K562 (cell line): ENCODE results near the gene DUSP3. TPM values are rescaled to one million over a fixed set of nuclear protein-coding genes. Genes with fewer than 3 reads are reported as not detected.

ENCODE experiments used
- ATAC-seq: fragments of 200-7000 bp; cut with Tn5 transposase; 3 replicates; pipeline ENCODE4 v1.9.1; 2020; ENCODE audit warnings: moderate library complexity
- BruUV-seq: library from RNA; stranded (reverse); fragments of 400-500 nt; replicated peaks from 2 replicates; lab custom pipeline; 2021; lab: Mats Ljungman, UMichigan
- CTCF ChIA-PET: fragments of 300-600 bp; formaldehyde crosslinking; extraction: SDS; loops from one replicate; lab custom pipeline; 2021; ENCODE audit warnings: low intra/inter-chr PET ratio; lab: Yijun Ruan, JAX
- POLR2A ChIA-PET: fragments of 300-600, 350-650 bp; sonication (Branson Sonifier 250); formaldehyde crosslinking; extraction: SDS; loops from one replicate; lab custom pipeline; 2021; ENCODE audit warnings: antibody characterized with exemption, inconsistent platforms; lab: Yijun Ruan, JAX
- DNase-seq, 4 experiments: peaks; one replicate each; pipeline versions ENCODE4 v3.0.0 to v3.0.0-alpha.2; 2011 to 2018; ENCODE audit warnings: low spot score in 3 of 4, mixed read lengths in 3 of 4; ENCODE audit errors: extremely low read depth in 1 of 4
- FAIRE-seq: peaks from 2 replicates; lab custom pipeline; 2011; peaks lifted over from hg19 to GRCh38; lab: Jason Lieb, UNC
- H2AFZ ChIP-seq: 2 replicates; pipeline ENCODE4 v1.6.0; 2011; ENCODE audit warnings: low read depth, low read length, control low read depth, inconsistent platforms
- H3K27ac ChIP-seq: fragments of 200-600 bp; 3 replicates; pipeline ENCODE4 v1.8.0; 2011; ENCODE audit warnings: low read depth, mild to moderate bottlenecking, control low read depth, inconsistent platforms, low read length, moderate library complexity, mixed read lengths; ENCODE audit errors: extremely low read depth
- H3K27me3 ChIP-seq, 2 experiments: fragments of 300-600 bp in 1 of 2; 2 replicates in 1 of 2; 3 replicates in 1 of 2; pipeline versions ENCODE4 v1.6.0 to v1.8.0; 2011; ENCODE audit warnings: inconsistent platforms in 2 of 2, low read length in 2 of 2, mild to moderate bottlenecking in 1 of 2, mixed read lengths in 1 of 2, moderate library complexity in 1 of 2; ENCODE audit not compliant: control insufficient read depth in 2 of 2, insufficient read depth in 2 of 2
- H3K36me3 ChIP-seq: fragments of 300-600 bp; 3 replicates; pipeline ENCODE4 v1.8.0; 2011; ENCODE audit warnings: mild to moderate bottlenecking, low read length, inconsistent platforms; ENCODE audit not compliant: control insufficient read depth, insufficient read depth
- H3K4me1 ChIP-seq, 2 experiments: fragments of 200-600 bp in 1 of 2; replicated peaks in 1 of 2; 2 replicates in 1 of 2; 3 replicates in 1 of 2; pipeline versions ENCODE4 v1.5.1 to v1.8.0; 2011; ENCODE audit warnings: inconsistent platforms in 2 of 2, low read length in 2 of 2, mild to moderate bottlenecking in 1 of 2, mixed read lengths in 1 of 2, moderate library complexity in 1 of 2; ENCODE audit not compliant: control insufficient read depth in 2 of 2, insufficient read depth in 2 of 2
- H3K4me2 ChIP-seq: 2 replicates; pipeline ENCODE4 v1.6.1; 2011; ENCODE audit warnings: low read length, control low read depth, inconsistent platforms, mixed read lengths; ENCODE audit not compliant: insufficient read depth
- H3K4me3 ChIP-seq: fragments of 200-600 bp; sonication (generic), shearing (Covaris generic); 2 replicates; pipeline ENCODE4 v1.5.1; 2016; ENCODE audit warnings: control low read depth, inconsistent platforms
- H3K79me2 ChIP-seq: fragments of 200-600 bp; 3 replicates; pipeline ENCODE4 v1.8.0; 2011; ENCODE audit warnings: low read length, inconsistent platforms; ENCODE audit not compliant: control insufficient read depth, insufficient read depth
- H3K9ac ChIP-seq, 2 experiments: 2 replicates each; pipeline versions ENCODE4 v1.6.0 to v1.6.1; 2011; ENCODE audit warnings: low read depth in 2 of 2, low read length in 2 of 2, control low read depth in 1 of 2, inconsistent platforms in 1 of 2, mild to moderate bottlenecking in 1 of 2, mixed read lengths in 1 of 2; ENCODE audit not compliant: insufficient read depth in 1 of 2
- H3K9me1 ChIP-seq: one replicate; pipeline ENCODE4 v1.6.0; 2011; ENCODE audit warnings: inconsistent platforms, mild to moderate bottlenecking, low read length, moderate library complexity; ENCODE audit not compliant: control insufficient read depth, insufficient read depth
- H3K9me3 ChIP-seq: replicated peaks from 2 replicates; pipeline ENCODE4 v1.5.1; 2011; ENCODE audit warnings: low read depth, low read length, inconsistent platforms; ENCODE audit not compliant: control insufficient read depth, insufficient read depth
- H4K20me1 ChIP-seq: replicated peaks from 2 replicates; pipeline ENCODE4 v1.6.1; 2011; ENCODE audit warnings: low read length, inconsistent platforms, mixed read lengths; ENCODE audit not compliant: control insufficient read depth, insufficient read depth
- ARID3B ChIP-seq: fragments of 250-450 bp; sonication (Bioruptor Pico); IDR thresholded peaks from 2 replicates; pipeline ENCODE4 v1.4.0; 2020; ENCODE audit warnings: borderline replicate concordance
- BMI1 ChIP-seq: fragments of 150-350 bp; IDR thresholded peaks from 2 replicates; pipeline ENCODE4 v1.6.1; 2014; ENCODE audit warnings: low read length
- CBFB ChIP-seq: sonication (generic); formaldehyde crosslinking; IDR thresholded peaks from 2 replicates; pipeline ENCODE4 v1.4.0; 2020; ENCODE audit warnings: mild to moderate bottlenecking, missing genetic modification reagents
- CREBBP ChIP-seq: IDR thresholded peaks from one replicate; pipeline ENCODE4 v1.6.1; 2012; ENCODE audit warnings: low read depth, mild to moderate bottlenecking, control low read depth, inconsistent platforms, low read length
- EP300 ChIP-seq: IDR thresholded peaks from 2 replicates; pipeline ENCODE4 v1.6.1; 2012; ENCODE audit warnings: low read length, improper control_type of control experiment
- ESRRA ChIP-seq: fragments of 450-650 bp; IDR thresholded peaks from 2 replicates; pipeline ENCODE4 v1.6.1; 2014; ENCODE audit warnings: low read depth, mild to moderate bottlenecking, moderate library complexity, borderline replicate concordance
- GATAD2A ChIP-seq: fragments of 450-650 bp; IDR thresholded peaks from 2 replicates; pipeline ENCODE4 v1.6.1; 2017
- GMEB1 ChIP-seq: fragments of 250-450 bp; sonication (Bioruptor Pico); IDR thresholded peaks from 2 replicates; pipeline ENCODE4 v1.4.0; 2020; ENCODE audit warnings: mild to moderate bottlenecking
- HMBOX1 ChIP-seq: sonication (generic); IDR thresholded peaks from 2 replicates; pipeline ENCODE4 v1.6.1; 2016
- MCM2 ChIP-seq: fragments of 450-650 bp; IDR thresholded peaks from 2 replicates; pipeline ENCODE4 v1.6.1; 2017; ENCODE audit warnings: low read depth, mild to moderate bottlenecking
- SMAD4 ChIP-seq: fragments of 250-450 bp; sonication (Bioruptor Pico); conservative IDR thresholded peaks from 2 replicates; pipeline ENCODE4 v1.8.0; 2021; ENCODE audit warnings: inconsistent platforms, mild to moderate bottlenecking, moderate library complexity
- SMC3 ChIP-seq: conservative IDR thresholded peaks from 2 replicates; pipeline ENCODE4 v1.6.1; 2011; ENCODE audit warnings: low read depth, low read length, improper control_type of control experiment; ENCODE audit not compliant: insufficient read depth
- SNIP1 ChIP-seq: fragments of 450-650 bp; IDR thresholded peaks from 2 replicates; pipeline ENCODE4 v1.7.1; 2017; ENCODE audit warnings: low read depth, mild to moderate bottlenecking
- U2AF1 ChIP-seq: fragments of 200-400 bp; formaldehyde crosslinking; optimal IDR thresholded peaks from 2 replicates; pipeline ENCODE3; 2017; ENCODE audit warnings: mild to moderate bottlenecking, low read depth, low read length, moderate library complexity
- WGBS: fragments of 100-300 bp; shearing (Covaris generic); methylation state at CpG from one replicate; pipeline ENCODE4 v1.1.6; 2016; ENCODE audit warnings: low coverage, mixed read lengths; ENCODE audit not compliant: insufficient coverage; ENCODE audit errors: missing lambda C conversion rate; 5-methylcytosine and 5-hydroxymethylcytosine counted together
- in situ Hi-C: fragments of 300-500 bp; cut with MboI; formaldehyde crosslinking; loops from 4 replicates; pipeline ENCODE4 v1.15.0; 2018; ENCODE audit warnings: inconsistent platforms, mixed read lengths
- intact Hi-C: fragments of 100-400 bp; cut with micrococcal nuclease; formaldehyde crosslinking; loops from 2 replicates; pipeline ENCODE4 v1.14.2; 2022
- polyA plus RNA-seq, 8 experiments: library from polyadenylated mRNA; depleted of rRNA in 4 of 8; stranded (reverse) in 5 of 8; unstranded in 3 of 8; fragments of >200 nt; fragmentation: Nextera tagmentation in 2 of 8; fragmentation: Illumina TruSeq in 1 of 8; extraction: Ambion mirVana in 2 of 8; extraction: Trizol in 1 of 8; gene quantifications; 2 replicates each; pipeline versions ENCODE4 v1.2.1 to v1.2.3, GENCODE V29; 2011 to 2014; ENCODE audit warnings: inconsistent platforms in 1 of 8, missing spikeins in 1 of 8
- total RNA-seq, 7 experiments: library from RNA; depleted of rRNA in 6 of 7; stranded (reverse); fragments of >200 nt in 6 of 7; fragmentation: Illumina TruSeq in 2 of 7; extraction: Trizol in 2 of 7; gene quantifications; 2 replicates each; pipeline versions ENCODE4 v1.2.1 to v1.2.3, GENCODE V29; 2011 to 2021; ENCODE audit warnings: low replicate concordance in 1 of 7
- TF ChIP-seq, protein P1 (sequence below): fragments of 250-450 bp; sonication (Bioruptor Pico); IDR thresholded peaks from 2 replicates; pipeline ENCODE4 v1.5.0; 2021; ENCODE audit warnings: mild to moderate bottlenecking, borderline replicate concordance

DUSP3 gene
- total and polyA plus RNA-seq, 9 of the 15 experiments (the other 6 are each of a cell fraction or from before 2014, with no cell fraction given): 4.1 to 19.8 (median 12.3) TPM

DNA sequence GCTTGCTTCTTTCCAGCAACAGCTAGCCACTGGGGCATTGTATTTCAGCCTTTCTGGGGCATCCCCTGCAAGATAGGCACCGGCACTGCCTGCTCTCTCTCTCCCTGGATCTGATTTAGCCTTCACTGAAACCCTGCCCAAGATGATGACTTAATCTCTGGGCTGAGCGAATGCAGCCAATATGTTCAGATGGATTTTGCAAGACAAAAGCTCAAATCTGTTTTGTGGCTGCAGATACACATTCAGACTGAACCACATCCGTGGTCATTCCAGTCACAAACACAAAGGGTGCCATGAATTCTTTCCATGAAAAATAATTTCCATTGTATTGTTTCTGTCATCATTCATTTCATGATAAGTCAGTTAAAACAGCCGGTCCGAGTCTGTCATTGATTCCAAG is 44.4 kb downstream of the DUSP3 start:
- no TSS peak for BruUV-seq
- no peak for ATAC-seq
- Histone ChIP-seq H3K79me2 (no peaks in the 10 kb centered on the region), H3K27me3 (peaks cover 7 to 10% of the 10 kb centered on the region in 2 experiments; a peak in 4 of 5 replicates), H2AFZ (no peak overlapping the region), H3K36me3 (no peaks in the 10 kb centered on the region), H3K4me1 (no peaks in the 10 kb centered on the region), H4K20me1 (no peaks in the 10 kb centered on the region), H3K9ac (no peak overlapping the region), H3K9me1 (peaks cover 2% of the 10 kb centered on the region), H3K9me3 (no peaks in the 10 kb centered on the region), H3K4me2 (no peak overlapping the region), H3K27ac (no peak overlapping the region), H3K4me3 (no peak overlapping the region)
- no peak for DNase-seq
- no peak for FAIRE-seq
- CTCF ChIA-PET: no interaction called here
- WGBS: 0% methylated on average over 5 of the region's 5 CpGs
- POLR2A ChIA-PET: interaction anchor here (1.0 kb wide), 1 partner anchor 16 kb away, joined by 3 read pairs; no protein-coding TSS in a partner anchor
- intact Hi-C loops: no loop called here
- in situ Hi-C loops: no loop called here
- no peak for TF ChIP-seq SMC3
- no peak for TF ChIP-seq HMBOX1
- TF ChIP-seq MCM2: no peak
- TF ChIP-seq CBFB (CRISPR knock-in tag): no peak
- TF ChIP-seq BMI1: no peak
- TF ChIP-seq, protein P1, sequence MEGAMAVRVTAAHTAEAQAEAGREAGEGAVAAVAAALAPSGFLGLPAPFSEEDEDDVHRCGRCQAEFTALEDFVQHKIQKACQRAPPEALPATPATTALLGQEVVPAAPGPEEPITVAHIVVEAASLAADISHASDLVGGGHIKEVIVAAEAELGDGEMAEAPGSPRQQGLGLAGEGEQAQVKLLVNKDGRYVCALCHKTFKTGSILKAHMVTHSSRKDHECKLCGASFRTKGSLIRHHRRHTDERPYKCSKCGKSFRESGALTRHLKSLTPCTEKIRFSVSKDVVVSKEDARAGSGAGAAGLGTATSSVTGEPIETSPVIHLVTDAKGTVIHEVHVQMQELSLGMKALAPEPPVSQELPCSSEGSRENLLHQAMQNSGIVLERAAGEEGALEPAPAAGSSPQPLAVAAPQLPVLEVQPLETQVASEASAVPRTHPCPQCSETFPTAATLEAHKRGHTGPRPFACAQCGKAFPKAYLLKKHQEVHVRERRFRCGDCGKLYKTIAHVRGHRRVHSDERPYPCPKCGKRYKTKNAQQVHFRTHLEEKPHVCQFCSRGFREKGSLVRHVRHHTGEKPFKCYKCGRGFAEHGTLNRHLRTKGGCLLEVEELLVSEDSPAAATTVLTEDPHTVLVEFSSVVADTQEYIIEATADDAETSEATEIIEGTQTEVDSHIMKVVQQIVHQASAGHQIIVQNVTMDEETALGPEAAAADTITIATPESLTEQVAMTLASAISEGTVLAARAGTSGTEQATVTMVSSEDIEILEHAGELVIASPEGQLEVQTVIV: no peak
- TF ChIP-seq CREBBP: no peak
- no peak for TF ChIP-seq SMAD4 (CRISPR knock-in tag)
- TF ChIP-seq GMEB1: no peak
- TF ChIP-seq GATAD2A: no peak
- no peak for TF ChIP-seq U2AF1
- no peak for TF ChIP-seq SNIP1
- no peak for TF ChIP-seq EP300
- TF ChIP-seq ESRRA: no peak
- TF ChIP-seq ARID3B (CRISPR knock-in tag): no peak
